ENCODE results near the gene NPAT.

DNA sequence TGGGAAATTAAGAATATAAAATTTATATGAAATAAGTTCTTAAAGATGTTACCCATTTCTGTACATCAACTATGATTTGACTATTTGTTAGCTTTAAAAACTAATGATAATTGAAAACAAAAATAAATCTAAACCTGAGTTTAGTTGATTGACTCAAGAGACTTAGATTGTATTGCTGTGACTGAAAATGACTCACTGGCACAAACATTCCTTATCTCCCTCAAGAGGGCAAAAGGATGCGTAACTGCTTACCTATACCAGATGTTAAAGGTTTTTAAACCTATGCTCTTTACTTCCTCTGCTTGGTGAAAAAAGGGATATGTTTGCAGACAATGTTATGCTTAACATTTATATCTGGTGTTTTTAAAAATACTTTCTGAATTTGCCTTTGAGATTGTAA, 30.7 kb upstream of the NPAT start:
- TF ChIP-seq, protein P1, sequence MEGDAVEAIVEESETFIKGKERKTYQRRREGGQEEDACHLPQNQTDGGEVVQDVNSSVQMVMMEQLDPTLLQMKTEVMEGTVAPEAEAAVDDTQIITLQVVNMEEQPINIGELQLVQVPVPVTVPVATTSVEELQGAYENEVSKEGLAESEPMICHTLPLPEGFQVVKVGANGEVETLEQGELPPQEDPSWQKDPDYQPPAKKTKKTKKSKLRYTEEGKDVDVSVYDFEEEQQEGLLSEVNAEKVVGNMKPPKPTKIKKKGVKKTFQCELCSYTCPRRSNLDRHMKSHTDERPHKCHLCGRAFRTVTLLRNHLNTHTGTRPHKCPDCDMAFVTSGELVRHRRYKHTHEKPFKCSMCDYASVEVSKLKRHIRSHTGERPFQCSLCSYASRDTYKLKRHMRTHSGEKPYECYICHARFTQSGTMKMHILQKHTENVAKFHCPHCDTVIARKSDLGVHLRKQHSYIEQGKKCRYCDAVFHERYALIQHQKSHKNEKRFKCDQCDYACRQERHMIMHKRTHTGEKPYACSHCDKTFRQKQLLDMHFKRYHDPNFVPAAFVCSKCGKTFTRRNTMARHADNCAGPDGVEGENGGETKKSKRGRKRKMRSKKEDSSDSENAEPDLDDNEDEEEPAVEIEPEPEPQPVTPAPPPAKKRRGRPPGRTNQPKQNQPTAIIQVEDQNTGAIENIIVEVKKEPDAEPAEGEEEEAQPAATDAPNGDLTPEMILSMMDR (IDR thresholded peaks at IDR 0.05): no peak
- no peak for TF ChIP-seq EZH2phosphoT487 (IDR thresholded peaks at IDR 0.05)
- no peak for TF ChIP-seq EZH2 (IDR thresholded peaks at IDR 0.05)

All from neural progenitor cell (in vitro differentiated cells).